Neural cell (in vitro differentiated cells): Measurements from ENCODE around the gene CAMK2G.

Source experiments
- CTCF ChIP-seq: fragments of 450-650 bp; IDR thresholded peaks from 2 replicates; pipeline ENCODE4 v1.5.1; 2014; ENCODE audit warnings: antibody characterized with exemption, mild to moderate bottlenecking, moderate library complexity; ENCODE audit not compliant: poor library complexity, severe bottlenecking
- EP300 ChIP-seq: fragments of 450-650 bp; conservative IDR thresholded peaks from 2 replicates; pipeline ENCODE4 v1.6.1; 2014; ENCODE audit warnings: antibody characterized with exemption, mild to moderate bottlenecking, moderate library complexity; ENCODE audit not compliant: poor library complexity, severe bottlenecking
- EZH2 ChIP-seq: fragments of 200-600, 300-800 bp; shearing (Covaris generic), sonication (generic); IDR thresholded peaks from 2 replicates; pipeline ENCODE4 v1.6.1; 2014; ENCODE audit warnings: antibody characterized with exemption, low read length, borderline replicate concordance, mild to moderate bottlenecking; ENCODE audit not compliant: insufficient read depth, poor library complexity, severe bottlenecking
- SMC3 ChIP-seq: fragments of 450-650 bp; conservative IDR thresholded peaks from 2 replicates; pipeline ENCODE4 v1.6.1; 2014; ENCODE audit warnings: antibody characterized with exemption, mild to moderate bottlenecking, moderate library complexity; ENCODE audit not compliant: poor library complexity
- TAF1 ChIP-seq: IDR thresholded peaks from 2 replicates; pipeline ENCODE4 v1.6.1; 2012; ENCODE audit warnings: low read depth
- TF ChIP-seq, protein P1 (sequence below): IDR thresholded peaks from 2 replicates; pipeline ENCODE4 v1.6.1; 2012; ENCODE audit warnings: borderline replicate concordance

- TF ChIP-seq CTCF = peak; percentile 35
- peak; percentile 35 for TF ChIP-seq EP300
- TF ChIP-seq EZH2 = no peak
- TF ChIP-seq, protein P1, sequence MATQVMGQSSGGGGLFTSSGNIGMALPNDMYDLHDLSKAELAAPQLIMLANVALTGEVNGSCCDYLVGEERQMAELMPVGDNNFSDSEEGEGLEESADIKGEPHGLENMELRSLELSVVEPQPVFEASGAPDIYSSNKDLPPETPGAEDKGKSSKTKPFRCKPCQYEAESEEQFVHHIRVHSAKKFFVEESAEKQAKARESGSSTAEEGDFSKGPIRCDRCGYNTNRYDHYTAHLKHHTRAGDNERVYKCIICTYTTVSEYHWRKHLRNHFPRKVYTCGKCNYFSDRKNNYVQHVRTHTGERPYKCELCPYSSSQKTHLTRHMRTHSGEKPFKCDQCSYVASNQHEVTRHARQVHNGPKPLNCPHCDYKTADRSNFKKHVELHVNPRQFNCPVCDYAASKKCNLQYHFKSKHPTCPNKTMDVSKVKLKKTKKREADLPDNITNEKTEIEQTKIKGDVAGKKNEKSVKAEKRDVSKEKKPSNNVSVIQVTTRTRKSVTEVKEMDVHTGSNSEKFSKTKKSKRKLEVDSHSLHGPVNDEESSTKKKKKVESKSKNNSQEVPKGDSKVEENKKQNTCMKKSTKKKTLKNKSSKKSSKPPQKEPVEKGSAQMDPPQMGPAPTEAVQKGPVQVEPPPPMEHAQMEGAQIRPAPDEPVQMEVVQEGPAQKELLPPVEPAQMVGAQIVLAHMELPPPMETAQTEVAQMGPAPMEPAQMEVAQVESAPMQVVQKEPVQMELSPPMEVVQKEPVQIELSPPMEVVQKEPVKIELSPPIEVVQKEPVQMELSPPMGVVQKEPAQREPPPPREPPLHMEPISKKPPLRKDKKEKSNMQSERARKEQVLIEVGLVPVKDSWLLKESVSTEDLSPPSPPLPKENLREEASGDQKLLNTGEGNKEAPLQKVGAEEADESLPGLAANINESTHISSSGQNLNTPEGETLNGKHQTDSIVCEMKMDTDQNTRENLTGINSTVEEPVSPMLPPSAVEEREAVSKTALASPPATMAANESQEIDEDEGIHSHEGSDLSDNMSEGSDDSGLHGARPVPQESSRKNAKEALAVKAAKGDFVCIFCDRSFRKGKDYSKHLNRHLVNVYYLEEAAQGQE = peak; percentile 85
- peak; percentile 70 for TF ChIP-seq TAF1
- TF ChIP-seq SMC3 = no peak
Measured at GRCh38 chr10:73781879-73782748, 92.2 kb downstream of the CAMK2G start, which contains the start of gene CHCHD1.
